Measurements from ENCODE around the gene FBXL19. TPM values are rescaled to one million over a fixed set of nuclear protein-coding genes. Genes with fewer than 3 reads are reported as not detected.
A peak's percentile ranks its signal among the peaks of the same experiment; 100 is the strongest.

Gene FBXL19
- total and polyA plus RNA-seq, 2 donors (not counting 1 experiment from before 2014, with no cell fraction given), result 9.0 to 25.0 TPM

DNA sequence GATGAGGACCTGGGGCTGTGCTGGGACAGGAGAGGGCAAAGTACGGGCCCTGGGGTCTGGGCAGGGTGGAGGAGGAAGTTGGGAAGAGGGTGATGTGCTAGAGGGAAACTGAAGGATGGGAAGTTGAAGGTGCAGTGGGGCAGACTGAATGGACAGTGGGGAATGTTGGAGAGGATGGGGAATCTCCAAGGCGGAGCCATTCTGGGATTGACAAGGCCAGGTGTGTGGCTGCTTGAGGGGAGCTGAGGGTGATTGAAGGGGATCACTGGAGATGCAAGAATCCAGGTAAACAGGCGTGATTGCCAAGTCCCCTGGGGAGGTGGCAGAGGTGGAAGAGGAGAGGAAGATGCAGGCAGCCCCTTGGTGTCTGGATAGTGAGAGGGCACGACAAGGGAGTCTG, 53.1 kb downstream of the FBXL19 start:
- H3K4me3 Mint-ChIP-seq, result no peak overlapping the region
- CTCF ChIA-PET, result no interaction called here

DNA sequence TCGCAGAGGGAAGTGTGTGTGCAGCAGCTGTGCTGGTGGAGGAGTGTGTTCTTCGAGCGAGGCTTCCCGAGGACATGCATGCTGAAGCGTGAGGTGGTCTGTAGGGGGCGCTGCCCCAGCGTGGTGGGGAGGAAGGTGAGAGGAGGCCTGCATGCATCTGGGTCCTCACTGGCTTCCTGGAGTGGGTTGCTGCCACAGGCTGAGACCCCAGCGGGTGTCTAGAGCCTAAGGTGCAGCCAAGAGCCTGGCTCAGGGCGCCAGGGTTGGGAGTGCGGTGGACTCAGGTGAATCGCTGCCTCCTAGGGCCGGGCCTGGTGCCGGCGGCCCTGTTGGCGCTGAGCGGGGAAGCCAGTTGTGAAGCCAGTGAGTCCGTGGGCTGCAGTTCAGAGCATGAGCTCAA, 54.1 kb downstream of the FBXL19 start:
- Mint-ChIP-seq H3K27me3 (no peaks in the 10 kb centered on the region), H3K27ac (no peak overlapping the region), H3K4me1 (no peaks in the 10 kb centered on the region), H3K9me3 (ENCODE audit: insufficient read depth) (no peaks in the 10 kb centered on the region), H3K4me3 (no peak overlapping the region)
- ATAC-seq (ENCODE audit: low read depth), result no peak
- Histone ChIP-seq H3K9ac (ENCODE audit: low read length) (no peak overlapping the region), H3K79me2 (ENCODE audit: control insufficient read depth, insufficient read depth, low read length) (peaks cover 14% of the 10 kb centered on the region), H3K4me1 (ENCODE audit: control insufficient read depth in 2 of 2, insufficient read depth in 2 of 2, low read length in 2 of 2) (no peaks in the 10 kb centered on the region), H2AFZ (ENCODE audit: insufficient read depth, low read depth, low read length, poor library complexity, severe bottlenecking) (no peak overlapping the region), H3K36me3 (replicated peaks in 1 of 2; ENCODE audit: control extremely low read depth in 1 of 2, control insufficient read depth in 1 of 2, extremely low read depth in 1 of 2, insufficient read depth in 2 of 2, low read length in 1 of 2) (peaks cover 4 to 54% of the 10 kb centered on the region in 2 experiments), H3K27me3 (replicated peaks in 1 of 4; ENCODE audit: control extremely low read depth in 1 of 4, control insufficient read depth in 3 of 4, insufficient read depth in 4 of 4, low read length in 3 of 4) (no peaks in the 10 kb centered on the region), H3K27ac (ENCODE audit: low read length in 2 of 2) (no peak overlapping the region), H3K9me3 (ENCODE audit: control extremely low read depth in 1 of 3, control insufficient read depth in 2 of 3, insufficient read depth in 1 of 3, low read length in 2 of 3) (no peaks in the 10 kb centered on the region), H4K20me1 (ENCODE audit: control insufficient read depth, insufficient read depth, low read length, poor library complexity, severe bottlenecking) (peaks cover 19% of the 10 kb centered on the region), H3K4me2 (replicated peaks; ENCODE audit: low read depth, low read length, poor library complexity, severe bottlenecking) (no peak overlapping the region), H3K4me3 (ENCODE audit: control extremely low read depth in 1 of 5, extremely low read depth in 1 of 5, insufficient read depth in 1 of 5, low read depth in 2 of 5, low read length in 4 of 5) (no peak overlapping the region)
- intact Hi-C loops (cut with micrococcal nuclease), result no loop called here
- ChIA-PET CTCF (interaction anchor here (0.7 kb wide), 1 partner anchor 24 kb away, joined by 3 read pairs; no protein-coding TSS in a partner anchor), POLR2A (no interaction called here)
- no peak for TF ChIP-seq EZH2 (IDR thresholded peaks at IDR 0.05; ENCODE audit: borderline replicate concordance, insufficient read depth, low read depth, low read length, poor library complexity, severe bottlenecking)
- TF ChIP-seq, protein P1, sequence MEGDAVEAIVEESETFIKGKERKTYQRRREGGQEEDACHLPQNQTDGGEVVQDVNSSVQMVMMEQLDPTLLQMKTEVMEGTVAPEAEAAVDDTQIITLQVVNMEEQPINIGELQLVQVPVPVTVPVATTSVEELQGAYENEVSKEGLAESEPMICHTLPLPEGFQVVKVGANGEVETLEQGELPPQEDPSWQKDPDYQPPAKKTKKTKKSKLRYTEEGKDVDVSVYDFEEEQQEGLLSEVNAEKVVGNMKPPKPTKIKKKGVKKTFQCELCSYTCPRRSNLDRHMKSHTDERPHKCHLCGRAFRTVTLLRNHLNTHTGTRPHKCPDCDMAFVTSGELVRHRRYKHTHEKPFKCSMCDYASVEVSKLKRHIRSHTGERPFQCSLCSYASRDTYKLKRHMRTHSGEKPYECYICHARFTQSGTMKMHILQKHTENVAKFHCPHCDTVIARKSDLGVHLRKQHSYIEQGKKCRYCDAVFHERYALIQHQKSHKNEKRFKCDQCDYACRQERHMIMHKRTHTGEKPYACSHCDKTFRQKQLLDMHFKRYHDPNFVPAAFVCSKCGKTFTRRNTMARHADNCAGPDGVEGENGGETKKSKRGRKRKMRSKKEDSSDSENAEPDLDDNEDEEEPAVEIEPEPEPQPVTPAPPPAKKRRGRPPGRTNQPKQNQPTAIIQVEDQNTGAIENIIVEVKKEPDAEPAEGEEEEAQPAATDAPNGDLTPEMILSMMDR (IDR thresholded peaks at IDR 0.05), result peak; percentile 23
- 92% methylated on average over 17 of the region's 17 CpGs for WGBS (ENCODE audit: insufficient coverage)
- peak; percentile 23 for DNase-seq

More for the DNA sequence above, 53.1 kb downstream of the FBXL19 start:
- Histone ChIP-seq H4K20me1 (ENCODE audit: control insufficient read depth, insufficient read depth, low read length, poor library complexity, severe bottlenecking) (peaks cover 19% of the 10 kb centered on the region), H3K79me2 (ENCODE audit: control insufficient read depth, insufficient read depth, low read length) (peaks cover 14% of the 10 kb centered on the region), H3K9ac (ENCODE audit: low read length) (no peak overlapping the region), H3K27ac (ENCODE audit: low read length in 2 of 2) (no peak overlapping the region), H2AFZ (ENCODE audit: insufficient read depth, low read depth, low read length, poor library complexity, severe bottlenecking) (no peak overlapping the region), H3K36me3 (replicated peaks in 1 of 2; ENCODE audit: control extremely low read depth in 1 of 2, control insufficient read depth in 1 of 2, extremely low read depth in 1 of 2, insufficient read depth in 2 of 2, low read length in 1 of 2) (peaks cover 4 to 61% of the 10 kb centered on the region in 2 experiments), H3K4me1 (ENCODE audit: control insufficient read depth in 2 of 2, insufficient read depth in 2 of 2, low read length in 2 of 2) (no peaks in the 10 kb centered on the region), H3K4me3 (ENCODE audit: control extremely low read depth in 1 of 5, extremely low read depth in 1 of 5, insufficient read depth in 1 of 5, low read depth in 2 of 5, low read length in 4 of 5) (no peak overlapping the region), H3K27me3 (replicated peaks in 1 of 4; ENCODE audit: control extremely low read depth in 1 of 4, control insufficient read depth in 3 of 4, insufficient read depth in 4 of 4, low read length in 3 of 4) (no peaks in the 10 kb centered on the region), H3K9me3 (ENCODE audit: control extremely low read depth in 1 of 3, control insufficient read depth in 2 of 3, insufficient read depth in 1 of 3, low read length in 2 of 3) (no peaks in the 10 kb centered on the region), H3K4me2 (replicated peaks; ENCODE audit: low read depth, low read length, poor library complexity, severe bottlenecking) (no peak overlapping the region)
- ATAC-seq (ENCODE audit: low read depth), result no peak
- 100% methylated on average over 4 of the region's 4 CpGs for WGBS (ENCODE audit: insufficient coverage)
- intact Hi-C loops (cut with micrococcal nuclease), result no loop called here
- Mint-ChIP-seq H3K27me3 (no peaks in the 10 kb centered on the region), H3K27ac (no peak overlapping the region), H3K4me1 (no peaks in the 10 kb centered on the region), H3K9me3 (ENCODE audit: insufficient read depth) (no peaks in the 10 kb centered on the region)
- no peak for DNase-seq
- POLR2A ChIA-PET, result no interaction called here
- no peak for TF ChIP-seq EZH2 (IDR thresholded peaks at IDR 0.05; ENCODE audit: borderline replicate concordance, insufficient read depth, low read depth, low read length, poor library complexity, severe bottlenecking)
- TF ChIP-seq, protein P1 (IDR thresholded peaks at IDR 0.05), result no peak

Data from B cell (primary cell).